ENCODE measurements around the gene RAPGEF6.

GRCh38 chr5:131671994-131672655 lies 37.1 kb upstream of the RAPGEF6 start:
- TF ChIP-seq CTCF (IDR thresholded peaks at IDR 0.05; ENCODE audit: low read depth, low read length, poor library complexity, severe bottlenecking) (no peak), EZH2phosphoT487 (IDR thresholded peaks at IDR 0.05; ENCODE audit: borderline replicate concordance, low read length) (no peak)
